Dedifferentiated amniotic fluid mesenchymal stem cell (primary cell): ENCODE results near the gene PCBP3.
A peak's percentile ranks its signal among the peaks of the same experiment; 100 is the strongest.
"Not testable (repeated sequence)": the region's sequence is repeated elsewhere in the genome, so short reads cannot be mapped to it uniquely, and the experiment has no call there.

ENCODE experiments used
- DNase-seq: peaks from one replicate; pipeline ENCODE4 v3.0.0-alpha.2; 2016; ENCODE audit errors: extremely low spot score

PCBP3 gene

GRCh38 chr21:45875416-45875760 is 231.9 kb downstream of the PCBP3 start:
- no peak for DNase-seq

GRCh38 chr21:45875881-45876280 is 232.4 kb downstream of the PCBP3 start:
- DNase-seq = no peak

- DNase-seq = no peak
Measured at GRCh38 chr21:45876381-45877170, 233.1 kb downstream of the PCBP3 start.

GRCh38 chr21:45877171-45877438 is 233.6 kb downstream of the PCBP3 start:
- DNase-seq = no peak

- no peak for DNase-seq
Measured at GRCh38 chr21:45877821-45878469, 234.4 kb downstream of the PCBP3 start.

GRCh38 chr21:45880097-45881068 is 236.9 kb downstream of the PCBP3 start:
- peak; percentile 22 for DNase-seq

GRCh38 chr21:45882645-45883044 is 239.1 kb downstream of the PCBP3 start:
- no peak for DNase-seq

- DNase-seq = no peak
Measured at GRCh38 chr21:45883090-45883489, 239.6 kb downstream of the PCBP3 start.

GRCh38 chr21:45885597-45885929 is 242.0 kb downstream of the PCBP3 start:
- DNase-seq = no peak

- not testable (repeated sequence) for DNase-seq
Measured at GRCh38 chr21:45885930-45886601, 242.5 kb downstream of the PCBP3 start.

GRCh38 chr21:45886610-45887026 is 243.1 kb downstream of the PCBP3 start:
- no peak for DNase-seq

GRCh38 chr21:45887120-45887611 is 243.6 kb downstream of the PCBP3 start:
- no peak for DNase-seq

- no peak for DNase-seq
Measured at GRCh38 chr21:45887788-45888187, 244.3 kb downstream of the PCBP3 start.

GRCh38 chr21:45888386-45889009 is 245.0 kb downstream of the PCBP3 start:
- no peak for DNase-seq

- DNase-seq = no peak
Measured at GRCh38 chr21:45889256-45889655, 245.7 kb downstream of the PCBP3 start.

GRCh38 chr21:45889961-45890360 is 246.4 kb downstream of the PCBP3 start:
- DNase-seq = no peak

- no peak for DNase-seq
Measured at GRCh38 chr21:45891388-45892155, 248.0 kb downstream of the PCBP3 start.

GRCh38 chr21:45892156-45892915 is 248.8 kb downstream of the PCBP3 start:
- DNase-seq = no peak

GRCh38 chr21:45892916-45893739 is 249.6 kb downstream of the PCBP3 start:
- DNase-seq = no peak
